GM21360 (cell line): ENCODE measurements around the gene MRPS15.

Experiments used
- ATAC-seq: cut with Tn5 transposase; IDR thresholded peaks from one replicate; pipeline ENCODE4 v1.9.1; 2021; ENCODE audit warnings: mild to moderate bottlenecking, moderate library complexity; ENCODE audit not compliant: unreplicated experiment

MRPS15 gene

GRCh38 chr1:36421649-36422048 is 42.5 kb downstream of the MRPS15 start:
- no peak for ATAC-seq

- peak; percentile 66 for ATAC-seq
Observed at GRCh38 chr1:36420836-36421317, 43.3 kb downstream of the MRPS15 start.

GRCh38 chr1:36420409-36420808 is 43.8 kb downstream of the MRPS15 start:
- ATAC-seq = no peak

- ATAC-seq = no peak
Observed at GRCh38 chr1:36419569-36419968, 44.6 kb downstream of the MRPS15 start.

- no peak for ATAC-seq
Observed at GRCh38 chr1:36419140-36419539, 45.0 kb downstream of the MRPS15 start.

DNA sequence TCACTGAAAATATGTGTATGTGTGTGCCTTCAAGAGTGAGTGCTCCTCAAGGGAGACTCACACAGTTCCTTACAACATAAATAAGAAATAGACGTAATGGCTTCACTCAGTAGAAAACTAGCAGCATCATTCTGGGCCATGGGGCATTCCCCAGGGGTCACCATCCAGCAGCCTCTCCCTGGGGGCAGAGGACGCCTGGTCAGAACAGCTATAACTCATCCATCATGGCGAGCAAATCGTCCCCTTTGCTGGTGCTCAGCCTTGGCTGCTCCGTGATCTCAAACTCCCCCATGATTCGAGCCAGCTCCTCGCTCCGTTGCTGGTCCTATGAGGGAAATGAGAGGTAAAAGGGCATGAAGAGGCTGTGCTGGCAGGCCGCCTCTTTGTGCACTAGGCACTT is 46.3 kb downstream of the MRPS15 start:
- ATAC-seq = no peak

DNA sequence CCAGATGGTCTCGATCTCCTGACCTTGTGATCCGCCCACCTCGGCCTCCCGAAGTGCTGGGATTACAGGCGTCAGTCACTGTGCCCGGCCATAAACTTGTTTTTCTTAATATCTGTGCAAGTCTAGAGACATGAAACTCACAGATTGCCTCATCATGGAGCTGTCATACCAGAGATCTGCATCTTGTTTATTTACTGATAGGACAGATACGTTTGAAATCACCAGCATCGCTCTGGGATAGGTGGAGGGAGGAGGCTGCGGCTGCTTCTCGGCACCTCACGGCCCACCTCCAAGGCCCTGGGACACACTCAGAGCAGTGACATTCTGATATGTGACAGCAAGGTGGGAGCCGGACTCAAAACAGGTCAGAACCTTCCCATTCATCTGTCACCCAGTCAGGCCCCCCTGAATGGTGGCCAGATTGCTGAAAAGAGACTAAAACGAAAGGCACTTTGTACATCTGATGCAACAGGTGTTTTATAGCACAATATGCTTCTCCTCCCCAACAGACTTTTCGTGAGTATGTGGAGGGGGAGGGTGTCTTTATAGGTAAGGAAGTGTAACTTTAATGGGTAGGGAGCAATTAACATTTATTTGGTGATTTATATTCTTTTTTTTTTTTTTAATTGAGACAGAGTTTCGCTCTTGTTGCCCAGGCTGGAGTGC is 48.4 kb downstream of the MRPS15 start:
- ATAC-seq = no peak

GRCh38 chr1:36414384-36414783 is 49.8 kb downstream of the MRPS15 start:
- no peak for ATAC-seq

- ATAC-seq = no peak
Observed at GRCh38 chr1:36411674-36412648, 52.2 kb downstream of the MRPS15 start.

DNA sequence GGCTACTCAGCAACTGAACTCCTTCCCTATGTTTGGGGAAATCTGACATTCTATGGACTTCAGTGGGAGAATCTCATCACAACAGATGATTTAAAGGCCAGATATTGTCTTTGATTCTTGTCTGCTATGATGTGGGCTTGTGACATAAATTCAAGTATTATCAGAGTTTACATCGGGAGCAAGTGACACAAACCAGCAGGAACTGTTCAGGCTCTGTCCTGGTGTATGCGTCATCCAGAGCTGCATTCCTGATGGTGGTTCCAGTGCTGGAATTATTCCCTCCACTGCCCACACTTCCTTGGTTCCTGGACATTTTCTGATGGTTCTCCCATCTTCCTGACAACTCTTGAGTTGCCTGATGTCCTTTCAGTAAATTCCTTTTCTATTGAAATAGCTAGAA is 55.7 kb downstream of the MRPS15 start:
- no peak for ATAC-seq

- ATAC-seq = no peak
Observed at GRCh38 chr1:36406440-36406839, 57.7 kb downstream of the MRPS15 start.
